Measurements from ENCODE around the gene TLE1. TPM values are rescaled to one million over a fixed set of nuclear protein-coding genes. Genes with fewer than 3 reads are reported as not detected.

The TLE1 gene
- total and polyA plus RNA-seq, 9 of the 15 experiments (the other 6 are each of a cell fraction or from before 2014, with no cell fraction given), result 0.11 TPM; not detected in 8

GRCh38 chr9:81716409-81716808, 27.1 kb upstream of the TLE1 start:
- DNase-seq (ENCODE audit: extremely low read depth in 1 of 4, low spot score in 3 of 4) (no peak), ATAC-seq (no peak), FAIRE-seq (no peak)
- Histone ChIP-seq H2AFZ (ENCODE audit: low read depth, low read length) (no peak overlapping the region), H3K4me2 (ENCODE audit: insufficient read depth, low read length) (no peak overlapping the region), H3K36me3 (ENCODE audit: control insufficient read depth, insufficient read depth, low read length) (no peaks in the 10 kb centered on the region), H3K9me3 (replicated peaks; ENCODE audit: control insufficient read depth, insufficient read depth, low read depth, low read length) (no peaks in the 10 kb centered on the region), H3K79me2 (ENCODE audit: control insufficient read depth, insufficient read depth, low read length) (no peaks in the 10 kb centered on the region), H3K9ac (ENCODE audit: insufficient read depth in 1 of 2, low read depth in 2 of 2, low read length in 2 of 2) (no peak overlapping the region), H3K4me3 (no peak overlapping the region), H3K27ac (ENCODE audit: extremely low read depth, low read depth, low read length) (no peak overlapping the region), H3K27me3 (ENCODE audit: control insufficient read depth in 2 of 2, insufficient read depth in 2 of 2, low read length in 2 of 2) (no peaks in the 10 kb centered on the region), H3K9me1 (ENCODE audit: control insufficient read depth, insufficient read depth, low read length) (no peaks in the 10 kb centered on the region), H3K4me1 (replicated peaks in 1 of 2; ENCODE audit: control insufficient read depth in 2 of 2, insufficient read depth in 2 of 2, low read length in 2 of 2) (no peaks in the 10 kb centered on the region), H4K20me1 (replicated peaks; ENCODE audit: control insufficient read depth, insufficient read depth, low read length) (no peaks in the 10 kb centered on the region)
- no TSS peak for BruUV-seq (replicated peaks)
- TF ChIP-seq KDM5B (IDR thresholded peaks at IDR 0.05; ENCODE audit: insufficient replicate concordance, low read depth, low read length) (no peak), TCFL5 (CRISPR knock-in tag; conservative IDR thresholded peaks at IDR 0.05) (no peak), LARP7 (IDR thresholded peaks at IDR 0.05) (no peak), CCNT2 (IDR thresholded peaks at IDR 0.05; ENCODE audit: borderline replicate concordance, extremely low read depth, insufficient read length, low read depth, low read length) (no peak), SFPQ (IDR thresholded peaks at IDR 0.05; ENCODE audit: low read depth, low read length) (no peak), ATF7 (IDR thresholded peaks at IDR 0.05) (no peak), EP400 (IDR thresholded peaks at IDR 0.05) (no peak), ZNF280B (CRISPR knock-in tag; IDR thresholded peaks at IDR 0.05) (no peak), ETV6 (IDR thresholded peaks at IDR 0.05; ENCODE audit: borderline replicate concordance in 1 of 2, low read depth in 2 of 2, low read length in 1 of 2) (no peak), ETV6 (CRISPR knock-in tag; IDR thresholded peaks at IDR 0.05; ENCODE audit: borderline replicate concordance) (no peak), CBX2 (IDR thresholded peaks at IDR 0.05; ENCODE audit: insufficient read depth, low read length, poor library complexity, severe bottlenecking) (no peak), ZNF561 (CRISPR knock-in tag; conservative IDR thresholded peaks at IDR 0.05) (no peak), CHD2 (IDR thresholded peaks at IDR 0.05; ENCODE audit: low read depth, low read length) (no peak), ZNF551 (CRISPR knock-in tag; IDR thresholded peaks at IDR 0.05) (no peak), MCM7 (IDR thresholded peaks at IDR 0.05) (no peak), ID3 (CRISPR knock-in tag; IDR thresholded peaks at IDR 0.05) (no peak), ID3 (tag; IDR thresholded peaks at IDR 0.05) (no peak), TRIM24 (IDR thresholded peaks at IDR 0.05) (no peak), BRF1 (IDR thresholded peaks at IDR 0.05; ENCODE audit: borderline replicate concordance, extremely low read depth, insufficient read length) (no peak)
- CTCF ChIA-PET (ENCODE audit: low intra/inter-chr PET ratio), result no interaction called here
- POLR2A ChIA-PET, result no interaction called here
- 3% methylated on average over 6 of the region's 6 CpGs for WGBS (ENCODE audit: insufficient coverage, low coverage, missing lambda C conversion rate)
- in situ Hi-C loops (cut with MboI) (no loop called here), intact Hi-C loops (cut with micrococcal nuclease) (no loop called here)
